HG03460 (cell line): ENCODE data around the gene IREB2.
"Not testable (repeated sequence)": the region's sequence is repeated elsewhere in the genome, so short reads cannot be mapped to it uniquely, and the experiment has no call there.

Source experiments
- ATAC-seq: cut with Tn5 transposase; IDR thresholded peaks from one replicate; pipeline ENCODE4 v1.9.1; 2021; ENCODE audit not compliant: unreplicated experiment

The IREB2 gene

GRCh38 chr15:78431955-78432354 lies 6.1 kb upstream of the IREB2 start:
- ATAC-seq: no peak

- no peak for ATAC-seq
Observed at GRCh38 chr15:78432664-78433063, 5.4 kb upstream of the IREB2 start.

GRCh38 chr15:78434134-78434533 lies 3.9 kb upstream of the IREB2 start:
- ATAC-seq: no peak

GRCh38 chr15:78434711-78435110 lies 3.3 kb upstream of the IREB2 start:
- not testable (repeated sequence) for ATAC-seq

- no peak for ATAC-seq
Observed at GRCh38 chr15:78437107-78437761, 782 bp upstream of the IREB2 start.

GRCh38 chr15:78438619-78439285 lies 736 bp downstream of the IREB2 start:
- ATAC-seq: peak; percentile 1

GRCh38 chr15:78440375-78441373 lies 2.7 kb downstream of the IREB2 start:
- no peak for ATAC-seq

GRCh38 chr15:78444255-78444654 lies 6.2 kb downstream of the IREB2 start:
- no peak for ATAC-seq

- no peak for ATAC-seq
Observed at GRCh38 chr15:78445875-78446274, 7.9 kb downstream of the IREB2 start.

GRCh38 chr15:78446551-78446950 lies 8.5 kb downstream of the IREB2 start:
- no peak for ATAC-seq

- no peak for ATAC-seq
Observed at GRCh38 chr15:78448441-78449219, 10.6 kb downstream of the IREB2 start.

- ATAC-seq: no peak
Observed at GRCh38 chr15:78449220-78449999, 11.4 kb downstream of the IREB2 start.

GRCh38 chr15:78450285-78450858 lies 12.4 kb downstream of the IREB2 start:
- ATAC-seq: no peak

- no peak for ATAC-seq
Observed at GRCh38 chr15:78452485-78452884, 14.5 kb downstream of the IREB2 start.

- ATAC-seq: no peak
Observed at GRCh38 chr15:78453447-78453846, 15.4 kb downstream of the IREB2 start.

GRCh38 chr15:78454992-78455391 lies 17.0 kb downstream of the IREB2 start:
- no peak for ATAC-seq

GRCh38 chr15:78455749-78456148 lies 17.7 kb downstream of the IREB2 start:
- ATAC-seq: no peak

GRCh38 chr15:78456426-78456825 lies 18.4 kb downstream of the IREB2 start:
- ATAC-seq: no peak

GRCh38 chr15:78457101-78457500 lies 19.1 kb downstream of the IREB2 start:
- ATAC-seq: no peak

GRCh38 chr15:78460737-78461136 lies 22.7 kb downstream of the IREB2 start:
- ATAC-seq: no peak
